DND-41 (cell line): ENCODE data around the gene SHOC1.
"Not testable (repeated sequence)": the region's sequence is repeated elsewhere in the genome, so short reads cannot be mapped to it uniquely, and the experiment has no call there.

ENCODE experiments used
- ATAC-seq: fragments of 200-7000 bp; cut with Tn5 transposase; 3 replicates; pipeline ENCODE4 v1.9.1; 2021; ENCODE audit warnings: low read depth; ENCODE audit not compliant: insufficient read depth
- DNase-seq: peaks from one replicate; pipeline ENCODE4 v3.0.0-alpha.2; 2020
- H2AFZ ChIP-seq: 2 replicates; pipeline ENCODE4 v1.6.0; 2012; ENCODE audit warnings: low read depth, low read length
- H3K27ac ChIP-seq: 2 replicates; pipeline ENCODE4 v1.5.1; 2012; ENCODE audit warnings: low read length, inconsistent platforms
- H3K27me3 ChIP-seq: fragments of 200-600 bp; sonication (generic); 2 replicates; pipeline ENCODE4 v1.6.0; 2012; ENCODE audit warnings: low read length, mild to moderate bottlenecking, inconsistent platforms; ENCODE audit not compliant: insufficient read depth, poor library complexity
- H3K36me3 ChIP-seq: 2 replicates; pipeline ENCODE4 v1.5.1; 2012; ENCODE audit warnings: low read length, inconsistent platforms; ENCODE audit not compliant: insufficient read depth
- H3K4me1 ChIP-seq: 2 replicates; pipeline ENCODE4 v1.5.1; 2012; ENCODE audit warnings: mild to moderate bottlenecking, low read length; ENCODE audit not compliant: insufficient read depth
- H3K4me2 ChIP-seq: 2 replicates; pipeline ENCODE4 v1.6.0; 2012; ENCODE audit warnings: mild to moderate bottlenecking, moderate library complexity, low read length, inconsistent platforms; ENCODE audit not compliant: insufficient read depth
- H3K4me3 ChIP-seq, 2 experiments: fragments of 200-600 bp in 1 of 2; shearing (Covaris generic) in 1 of 2; 2 replicates each; pipeline ENCODE4 v1.5.1; 2012 to 2016; ENCODE audit warnings: inconsistent platforms in 2 of 2, low read length in 2 of 2, mild to moderate bottlenecking in 2 of 2, low read depth in 1 of 2, moderate library complexity in 1 of 2
- H3K79me2 ChIP-seq: 2 replicates; pipeline ENCODE4 v1.6.0; 2012; ENCODE audit warnings: low read length, inconsistent platforms; ENCODE audit not compliant: insufficient read depth
- H3K9ac ChIP-seq: 2 replicates; pipeline ENCODE4 v1.6.0; 2012; ENCODE audit warnings: low read depth, mild to moderate bottlenecking, inconsistent platforms, low read length, moderate library complexity
- H3K9me3 ChIP-seq: 2 replicates; pipeline ENCODE4 v1.5.1; 2012; ENCODE audit warnings: low read length, moderate library complexity, mild to moderate bottlenecking, inconsistent platforms; ENCODE audit not compliant: insufficient read depth, severe bottlenecking
- H4K20me1 ChIP-seq: 2 replicates; pipeline ENCODE4 v1.6.0; 2012; ENCODE audit warnings: low read length; ENCODE audit not compliant: insufficient read depth
- CTCF ChIP-seq: IDR thresholded peaks from 2 replicates; pipeline ENCODE4 v1.5.1; 2012; ENCODE audit warnings: borderline replicate concordance, low read length, moderate library complexity, mild to moderate bottlenecking; ENCODE audit not compliant: poor library complexity, severe bottlenecking; ENCODE audit errors: extremely low read depth
- EZH2 ChIP-seq: IDR thresholded peaks from 3 replicates; pipeline ENCODE4 v1.6.1; 2012; ENCODE audit warnings: borderline replicate concordance, low read depth, mild to moderate bottlenecking, moderate library complexity, low read length, inconsistent platforms; ENCODE audit not compliant: severe bottlenecking

Gene SHOC1

GRCh38 chr9:111799506-111799905 lies 4.8 kb upstream of the SHOC1 start:
- H3K36me3 ChIP-seq = no peaks in the 10 kb centered on the region
- no peak overlapping the region for H2AFZ ChIP-seq
- H3K79me2 ChIP-seq = no peaks in the 10 kb centered on the region
- no peak for ATAC-seq
- no peaks in the 10 kb centered on the region for H4K20me1 ChIP-seq
- no peak overlapping the region for H3K27ac ChIP-seq
- H3K27me3 ChIP-seq = no peaks in the 10 kb centered on the region
- H3K9ac ChIP-seq = no peak overlapping the region
- no peak overlapping the region for H3K4me3 ChIP-seq
- no peak overlapping the region for H3K4me2 ChIP-seq
- TF ChIP-seq EZH2 (no peak), CTCF (no peak)
- no peaks in the 10 kb centered on the region for H3K9me3 ChIP-seq
- DNase-seq = no peak
- peaks cover 5% of the 10 kb centered on the region; the same call in 1 of the 2 replicates for H3K4me1 ChIP-seq

GRCh38 chr9:111798786-111799185 lies 4.0 kb upstream of the SHOC1 start:
- H3K4me3 ChIP-seq = no peak overlapping the region
- TF ChIP-seq EZH2 (no peak), CTCF (no peak)
- DNase-seq (no peak), ATAC-seq (no peak)
- H2AFZ ChIP-seq = no peak overlapping the region
- H3K9me3 ChIP-seq = no peaks in the 10 kb centered on the region
- H4K20me1 ChIP-seq = no peaks in the 10 kb centered on the region
- no peak overlapping the region for H3K4me2 ChIP-seq
- H3K9ac ChIP-seq = no peak overlapping the region
- no peaks in the 10 kb centered on the region for H3K27me3 ChIP-seq
- no peaks in the 10 kb centered on the region for H3K36me3 ChIP-seq
- peaks cover 5% of the 10 kb centered on the region; the same call in 1 of the 2 replicates for H3K4me1 ChIP-seq
- H3K27ac ChIP-seq = no peak overlapping the region
- no peaks in the 10 kb centered on the region for H3K79me2 ChIP-seq

- no peak for ATAC-seq
- H3K4me1 ChIP-seq = no peaks in the 10 kb centered on the region
Observed at GRCh38 chr9:111795557-111795839, 761 bp upstream of the SHOC1 start.

GRCh38 chr9:111791821-111792220 lies 2.9 kb downstream of the SHOC1 start:
- not testable (repeated sequence) for H3K36me3 ChIP-seq, H3K9ac ChIP-seq, DNase-seq, H3K4me2 ChIP-seq, H3K9me3 ChIP-seq, H3K4me1 ChIP-seq, H4K20me1 ChIP-seq, H3K4me3 ChIP-seq, H3K27ac ChIP-seq, H3K79me2 ChIP-seq, ATAC-seq, H2AFZ ChIP-seq, H3K27me3 ChIP-seq

More at GRCh38 chr9:111795557-111795839, 761 bp upstream of the SHOC1 start:
- no peak overlapping the region for H3K4me2 ChIP-seq
- no peak overlapping the region for H3K4me3 ChIP-seq
- H3K27ac ChIP-seq = no peak overlapping the region
- no peak overlapping the region for H2AFZ ChIP-seq
- H4K20me1 ChIP-seq = no peaks in the 10 kb centered on the region
- no peak overlapping the region for H3K9ac ChIP-seq
- H3K9me3 ChIP-seq = no peaks in the 10 kb centered on the region
- no peaks in the 10 kb centered on the region for H3K27me3 ChIP-seq
- no peaks in the 10 kb centered on the region for H3K36me3 ChIP-seq
- no peak for DNase-seq
- no peak for TF ChIP-seq EZH2
- no peaks in the 10 kb centered on the region for H3K79me2 ChIP-seq
